Hepatocyte (in vitro differentiated cells): ENCODE data around the gene TAF1.

Experiments used
- EZH2 ChIP-seq: fragments of 200-600 bp; sonication (generic); IDR thresholded peaks from 2 replicates; pipeline ENCODE4 v1.6.1; 2016; ENCODE audit warnings: antibody characterized with exemption, mild to moderate bottlenecking, borderline replicate concordance
- EZH2phosphoT487 ChIP-seq: fragments of 200-600 bp; sonication (generic); IDR thresholded peaks from one replicate; pipeline ENCODE4 v1.6.1; 2018; ENCODE audit warnings: antibody characterized with exemption, mild to moderate bottlenecking, low read depth, moderate library complexity; ENCODE audit not compliant: unreplicated experiment, severe bottlenecking
- TF ChIP-seq, protein P1 (sequence below): fragments of 200-600 bp; sonication (generic); IDR thresholded peaks from 2 replicates; pipeline ENCODE4 v1.5.1; 2016; ENCODE audit warnings: antibody characterized with exemption, mild to moderate bottlenecking; ENCODE audit not compliant: poor library complexity

DNA sequence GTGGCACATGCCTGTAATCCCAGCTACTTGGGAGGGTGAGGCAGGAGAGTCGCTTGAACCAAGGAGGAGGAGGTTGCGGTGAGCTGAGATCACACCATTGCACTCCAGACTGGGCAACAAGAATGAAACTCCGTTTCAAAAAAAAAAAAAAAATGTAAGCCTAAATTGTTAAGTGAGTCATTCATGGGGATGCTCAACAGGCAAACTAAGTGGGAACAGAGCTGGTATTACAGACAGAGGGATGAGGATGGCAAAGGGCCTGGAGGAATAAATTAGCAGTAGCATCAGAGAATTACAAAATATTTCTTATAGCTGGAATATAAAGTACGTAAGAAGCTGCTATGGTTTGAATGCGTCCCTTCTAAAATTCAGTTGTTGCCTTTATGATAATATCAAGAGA lies 123.4 kb downstream of the TAF1 start:
- TF ChIP-seq, protein P1, sequence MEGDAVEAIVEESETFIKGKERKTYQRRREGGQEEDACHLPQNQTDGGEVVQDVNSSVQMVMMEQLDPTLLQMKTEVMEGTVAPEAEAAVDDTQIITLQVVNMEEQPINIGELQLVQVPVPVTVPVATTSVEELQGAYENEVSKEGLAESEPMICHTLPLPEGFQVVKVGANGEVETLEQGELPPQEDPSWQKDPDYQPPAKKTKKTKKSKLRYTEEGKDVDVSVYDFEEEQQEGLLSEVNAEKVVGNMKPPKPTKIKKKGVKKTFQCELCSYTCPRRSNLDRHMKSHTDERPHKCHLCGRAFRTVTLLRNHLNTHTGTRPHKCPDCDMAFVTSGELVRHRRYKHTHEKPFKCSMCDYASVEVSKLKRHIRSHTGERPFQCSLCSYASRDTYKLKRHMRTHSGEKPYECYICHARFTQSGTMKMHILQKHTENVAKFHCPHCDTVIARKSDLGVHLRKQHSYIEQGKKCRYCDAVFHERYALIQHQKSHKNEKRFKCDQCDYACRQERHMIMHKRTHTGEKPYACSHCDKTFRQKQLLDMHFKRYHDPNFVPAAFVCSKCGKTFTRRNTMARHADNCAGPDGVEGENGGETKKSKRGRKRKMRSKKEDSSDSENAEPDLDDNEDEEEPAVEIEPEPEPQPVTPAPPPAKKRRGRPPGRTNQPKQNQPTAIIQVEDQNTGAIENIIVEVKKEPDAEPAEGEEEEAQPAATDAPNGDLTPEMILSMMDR = no peak
- TF ChIP-seq EZH2 = no peak
- TF ChIP-seq EZH2phosphoT487 = no peak
